ENCODE results near the gene SHISA9.

Gene SHISA9

DNA sequence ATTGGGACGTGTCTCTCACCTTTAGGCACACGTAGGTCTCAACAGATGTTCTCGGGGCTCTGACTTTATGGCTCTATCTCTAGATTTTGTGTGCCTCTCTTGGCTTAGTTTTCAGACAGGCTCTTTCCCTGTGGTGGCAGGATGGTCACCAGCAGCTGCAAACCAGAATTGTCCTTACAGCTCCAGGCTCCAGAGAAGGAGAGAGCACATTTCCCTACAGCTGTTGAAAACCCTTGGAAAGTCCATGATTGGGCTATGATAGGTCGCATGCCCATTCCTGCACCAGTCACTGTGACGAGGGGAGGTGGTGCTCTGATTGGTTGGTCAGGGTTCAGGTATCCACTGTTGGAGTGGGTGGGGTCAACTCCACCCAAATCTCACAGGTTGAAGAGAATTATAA lies 41.5 kb downstream of the SHISA9 start:
- in situ Hi-C loops (cut with MboI; ENCODE audit: low sequenced_read_pairs) = no loop called here

DNA sequence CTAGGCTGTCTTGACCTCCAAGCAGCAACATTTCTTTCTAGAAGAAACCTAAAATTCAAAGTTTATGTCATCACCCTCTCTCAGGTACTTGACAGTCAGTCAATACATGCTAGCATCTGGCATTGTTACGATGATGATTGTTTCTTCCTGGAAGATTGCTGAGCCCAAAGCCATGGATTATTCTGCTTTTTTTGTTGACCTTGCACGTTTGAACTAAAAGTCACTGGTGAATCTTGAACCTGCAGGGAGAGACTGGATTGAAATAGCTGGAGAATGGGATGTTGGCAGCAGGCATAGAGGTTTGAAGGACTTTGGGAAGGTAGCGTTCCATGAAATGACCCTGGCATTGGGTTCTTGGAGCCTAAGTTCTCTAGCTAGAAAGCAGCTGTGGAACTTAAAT lies 42.9 kb downstream of the SHISA9 start:
- in situ Hi-C loops (cut with MboI; ENCODE audit: low sequenced_read_pairs) = no loop called here

DNA sequence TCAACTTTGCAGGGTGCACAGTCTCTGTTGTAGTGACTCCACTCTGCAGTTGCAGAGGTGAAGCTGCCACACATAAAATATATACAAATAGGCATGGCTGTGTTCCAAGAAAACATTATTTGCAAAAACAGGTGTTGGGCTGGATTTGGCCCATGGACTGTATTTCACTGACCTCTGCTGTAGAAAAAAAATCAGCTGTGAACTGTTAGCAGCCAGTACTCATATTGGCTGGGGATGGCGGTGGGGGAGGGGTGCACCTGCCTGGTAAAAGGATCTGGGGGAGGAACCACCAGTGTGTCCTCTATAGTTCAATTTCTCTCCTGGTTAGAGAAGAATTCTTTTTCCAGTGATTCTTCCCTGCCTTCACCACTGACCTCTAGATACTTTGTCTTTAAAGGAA lies 50.0 kb downstream of the SHISA9 start:
- in situ Hi-C loops (cut with MboI; ENCODE audit: low sequenced_read_pairs) = no loop called here

DNA sequence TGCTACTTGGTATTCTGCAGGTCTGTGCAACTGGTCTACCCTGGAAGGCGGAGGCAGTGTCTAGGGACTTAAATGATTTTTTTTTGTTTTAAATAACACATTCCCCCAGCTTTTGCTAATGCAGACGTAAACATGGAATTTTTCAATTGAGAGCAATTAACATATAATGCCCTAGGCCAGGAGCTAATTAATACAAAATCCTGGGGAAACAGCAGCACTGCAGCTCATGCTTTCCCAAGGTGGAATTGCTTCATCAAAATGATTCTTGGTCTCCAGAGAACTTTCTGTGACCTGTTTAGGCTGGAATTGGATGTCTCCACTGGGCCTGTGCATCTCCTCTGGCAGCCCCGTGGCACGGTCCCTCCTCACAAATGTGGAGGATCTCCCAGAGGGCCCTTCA lies 50.6 kb downstream of the SHISA9 start:
- in situ Hi-C loops (cut with MboI; ENCODE audit: low sequenced_read_pairs) = no loop called here

DNA sequence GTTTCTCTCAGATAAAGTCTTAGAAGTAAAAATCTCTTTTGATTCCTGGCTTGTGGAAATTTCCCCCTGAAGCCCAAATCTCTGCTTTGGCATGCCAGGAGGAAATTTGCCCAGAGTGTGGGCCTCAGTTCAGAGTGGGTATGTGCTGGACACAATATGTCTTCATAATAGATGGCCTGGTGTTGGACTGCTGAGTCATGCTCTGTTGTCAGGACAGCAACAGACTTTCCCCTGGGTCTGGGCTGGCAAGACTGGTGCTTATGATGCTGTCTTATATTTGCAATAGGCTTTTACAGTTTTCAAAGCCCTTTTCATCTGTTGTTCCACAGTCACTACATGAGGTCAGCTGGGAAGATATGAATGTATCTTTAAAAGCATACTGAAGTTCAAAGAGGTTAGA lies 57.0 kb downstream of the SHISA9 start:
- in situ Hi-C loops (cut with MboI; ENCODE audit: low sequenced_read_pairs) = no loop called here

DNA sequence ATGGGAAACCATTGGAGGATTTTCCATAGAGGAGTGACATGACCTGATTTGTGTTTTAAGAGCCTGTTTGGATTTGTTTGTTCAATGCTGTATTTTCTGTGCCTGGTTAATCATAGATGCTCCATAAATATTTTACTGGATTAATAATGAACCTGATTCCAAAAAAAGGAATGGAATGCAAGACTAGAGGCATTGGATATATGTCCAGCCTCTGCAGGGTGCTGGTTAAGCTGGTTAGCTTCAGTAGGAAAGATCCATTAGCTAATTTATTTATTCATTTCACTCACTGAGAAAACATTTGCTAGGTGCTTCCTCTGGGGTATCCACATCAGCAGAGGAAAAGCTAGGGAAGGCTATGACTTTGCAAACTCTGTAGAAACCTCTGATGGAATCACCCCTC lies 57.7 kb downstream of the SHISA9 start:
- in situ Hi-C loops (cut with MboI; ENCODE audit: low sequenced_read_pairs) = no loop called here

DNA sequence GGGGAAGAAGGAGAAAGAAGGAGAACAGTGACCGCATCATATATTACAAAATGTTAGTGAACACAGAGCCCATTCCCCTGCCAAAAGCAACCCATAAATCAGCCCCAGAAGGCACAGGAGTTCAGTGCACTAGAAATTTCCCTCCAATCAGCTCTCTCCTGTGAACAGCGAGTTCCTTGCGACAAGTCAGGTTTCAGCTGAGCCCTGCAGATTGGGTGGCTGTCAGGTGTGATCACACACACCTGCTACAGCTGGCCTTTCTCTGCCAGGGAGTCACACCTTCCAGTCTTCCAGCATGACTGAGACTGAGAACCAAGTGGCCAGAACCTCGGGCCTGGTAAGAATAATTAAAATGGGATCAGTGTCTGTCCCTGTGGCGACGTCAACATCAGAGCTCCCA lies 60.2 kb downstream of the SHISA9 start:
- in situ Hi-C loops (cut with MboI; ENCODE audit: low sequenced_read_pairs) = no loop called here

DNA sequence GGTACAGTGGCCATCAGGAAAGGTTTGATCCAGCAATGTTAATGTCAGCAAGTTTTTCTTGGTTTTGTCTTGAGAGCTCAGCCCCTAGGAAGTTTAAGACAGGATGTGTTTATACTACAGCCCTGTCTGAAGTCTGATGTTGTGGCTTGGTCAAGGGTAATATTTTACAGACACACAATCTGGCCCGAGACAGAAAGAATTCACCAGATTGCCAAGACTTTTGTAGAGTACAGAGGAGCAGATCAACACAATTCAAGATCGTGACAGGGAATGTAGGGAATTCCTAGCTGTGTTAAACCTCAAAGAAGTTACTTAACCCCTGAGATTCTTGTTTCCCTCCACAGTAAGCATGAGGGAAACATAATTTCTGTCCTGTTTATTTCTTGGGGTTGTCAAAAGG lies 63.1 kb downstream of the SHISA9 start:
- in situ Hi-C loops (cut with MboI; ENCODE audit: low sequenced_read_pairs) = no loop called here

DNA sequence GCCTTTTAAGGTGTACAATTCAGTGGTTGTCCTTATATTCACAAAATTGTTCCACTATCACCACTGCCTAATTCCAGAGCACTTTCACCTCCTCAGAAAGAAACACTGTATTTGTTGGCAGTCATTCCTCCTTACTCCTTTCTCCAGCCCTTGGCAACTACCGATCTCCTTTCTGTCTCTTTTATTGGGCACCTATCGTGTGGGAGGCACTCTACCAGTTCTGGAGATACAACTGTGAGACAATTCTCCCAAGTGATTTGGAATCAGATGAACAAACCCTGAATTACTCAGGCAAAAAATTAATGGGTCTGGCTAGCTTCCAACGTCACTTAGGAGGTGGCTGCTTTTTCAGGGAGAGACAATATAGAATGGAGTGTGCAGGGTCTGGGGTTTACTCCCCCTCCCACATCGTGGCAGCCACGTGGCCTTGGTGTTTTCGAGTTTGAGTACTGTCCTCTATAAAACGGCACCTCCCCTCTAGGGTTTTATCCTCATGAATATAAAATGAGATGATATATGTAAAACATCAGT lies 63.9 kb downstream of the SHISA9 start:
- in situ Hi-C loops (cut with MboI; ENCODE audit: low sequenced_read_pairs) = no loop called here

DNA sequence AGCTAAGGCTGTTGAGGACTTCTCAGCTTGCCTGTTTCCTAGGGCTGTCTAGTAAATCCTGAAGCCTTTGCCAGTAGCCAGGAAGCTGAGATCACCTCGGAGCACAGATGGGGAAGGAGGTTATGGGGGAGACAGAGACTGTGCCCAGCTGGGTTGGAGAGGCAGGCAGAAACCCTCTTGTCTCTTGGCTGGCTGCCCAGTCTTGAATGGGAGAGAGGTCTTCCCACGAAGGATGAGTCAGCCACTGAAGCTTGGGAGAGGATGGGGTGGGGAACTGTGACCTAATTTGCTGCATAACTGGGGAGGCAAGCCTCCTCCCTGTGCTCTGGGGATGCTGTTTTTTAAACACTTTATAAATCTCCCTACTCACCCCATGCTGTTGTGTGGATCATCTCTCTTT lies 69.8 kb downstream of the SHISA9 start:
- in situ Hi-C loops (cut with MboI; ENCODE audit: low sequenced_read_pairs) = no loop called here

DNA sequence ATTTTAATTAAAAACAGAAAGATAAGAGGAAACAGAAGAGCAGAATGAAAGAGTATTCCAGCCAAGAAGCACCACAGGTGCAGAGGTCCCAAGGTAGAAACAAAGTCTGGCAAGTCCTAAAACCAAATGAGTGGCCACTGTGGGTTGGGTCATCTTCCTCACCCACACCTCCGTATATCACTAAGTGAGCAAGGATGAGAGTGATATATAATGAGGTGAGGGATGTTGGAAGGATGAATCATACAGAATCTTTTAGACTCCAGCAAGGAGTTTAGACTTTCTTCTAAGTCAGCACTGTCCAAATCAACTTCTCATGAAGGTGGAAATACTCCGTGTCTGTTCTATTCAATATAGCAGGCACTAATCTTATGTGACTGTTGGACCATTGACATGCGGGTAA lies 70.8 kb downstream of the SHISA9 start:
- in situ Hi-C loops (cut with MboI; ENCODE audit: low sequenced_read_pairs) = no loop called here

DNA sequence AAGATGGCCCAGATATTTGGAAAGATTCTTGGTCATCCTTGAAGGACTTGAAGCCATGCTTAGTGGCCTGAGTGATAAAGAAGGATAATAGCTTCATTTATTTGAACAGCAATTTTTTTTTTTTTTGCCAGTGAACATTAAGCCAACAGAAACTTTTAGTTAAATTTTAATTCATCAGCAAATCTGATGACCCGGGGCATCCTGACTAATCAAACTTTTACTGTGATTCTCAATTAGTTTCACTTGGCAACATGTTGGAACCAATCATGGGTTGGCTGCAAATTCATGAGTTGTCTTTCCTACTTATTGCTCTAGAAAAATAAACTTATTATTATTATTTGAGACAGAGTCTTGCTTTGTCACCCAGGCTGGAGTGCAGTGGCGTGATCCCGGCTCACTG lies 74.4 kb downstream of the SHISA9 start:
- in situ Hi-C loops (cut with MboI; ENCODE audit: low sequenced_read_pairs) = no loop called here

DNA sequence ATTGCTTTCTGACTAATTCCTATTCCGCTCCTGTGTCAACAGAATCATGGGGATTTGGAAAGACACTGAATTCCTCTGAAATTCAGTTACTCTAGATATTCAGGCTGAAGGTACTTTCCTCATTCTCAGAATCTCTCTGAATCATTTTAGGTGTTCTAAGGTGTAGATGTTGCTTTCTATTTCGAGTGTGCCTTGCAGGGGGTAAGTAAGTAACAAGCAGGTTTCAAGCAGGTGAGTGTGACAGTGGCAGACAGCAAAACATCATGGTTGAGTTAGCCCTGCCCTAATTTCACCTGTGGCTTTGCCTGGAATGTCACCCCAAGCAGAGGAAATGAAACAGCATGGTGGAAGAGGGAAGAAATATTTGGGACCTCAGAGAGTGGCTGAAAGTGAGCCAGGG lies 75.1 kb downstream of the SHISA9 start:
- in situ Hi-C loops (cut with MboI; ENCODE audit: low sequenced_read_pairs) = no loop called here

DNA sequence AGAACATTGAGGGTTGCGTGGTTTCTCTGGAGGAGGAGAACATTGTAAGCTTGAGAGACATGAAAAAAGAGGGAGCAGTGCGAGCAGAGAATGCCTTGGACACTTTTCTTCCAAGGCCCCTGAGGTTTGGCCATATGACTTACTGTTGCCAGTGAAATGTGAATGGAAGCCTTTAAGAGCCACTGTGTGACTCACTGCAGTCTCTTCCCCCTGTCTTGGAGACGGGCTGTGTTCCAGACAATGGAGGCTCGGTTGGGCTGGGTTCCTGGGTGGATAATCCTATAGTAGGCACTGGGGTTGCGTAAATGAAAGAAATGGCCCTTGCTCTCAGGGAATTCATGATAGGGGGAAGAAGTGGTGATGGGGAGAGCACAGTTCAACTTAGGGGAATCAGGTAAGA lies 75.5 kb downstream of the SHISA9 start:
- in situ Hi-C loops (cut with MboI; ENCODE audit: low sequenced_read_pairs) = no loop called here

DNA sequence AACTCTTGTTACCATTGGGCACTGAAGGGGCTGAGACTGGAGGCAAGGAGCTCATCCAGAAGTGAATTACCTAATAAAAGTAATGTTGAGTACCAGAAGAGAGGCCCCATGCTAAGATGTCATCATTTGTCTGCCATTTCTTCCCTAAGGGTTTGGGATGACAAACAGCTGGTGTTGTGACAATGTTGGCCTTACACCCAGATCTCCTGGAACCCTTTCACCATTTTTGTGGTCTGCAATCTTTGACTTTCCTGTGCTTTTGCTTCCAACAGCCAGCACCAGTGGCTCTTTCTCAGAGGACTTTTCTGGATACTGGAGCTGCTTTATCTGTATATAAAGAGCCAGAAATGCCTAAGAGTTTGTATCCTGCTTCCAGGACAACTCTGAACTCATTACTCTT lies 84.1 kb downstream of the SHISA9 start:
- in situ Hi-C loops (cut with MboI; ENCODE audit: low sequenced_read_pairs) = no loop called here

DNA sequence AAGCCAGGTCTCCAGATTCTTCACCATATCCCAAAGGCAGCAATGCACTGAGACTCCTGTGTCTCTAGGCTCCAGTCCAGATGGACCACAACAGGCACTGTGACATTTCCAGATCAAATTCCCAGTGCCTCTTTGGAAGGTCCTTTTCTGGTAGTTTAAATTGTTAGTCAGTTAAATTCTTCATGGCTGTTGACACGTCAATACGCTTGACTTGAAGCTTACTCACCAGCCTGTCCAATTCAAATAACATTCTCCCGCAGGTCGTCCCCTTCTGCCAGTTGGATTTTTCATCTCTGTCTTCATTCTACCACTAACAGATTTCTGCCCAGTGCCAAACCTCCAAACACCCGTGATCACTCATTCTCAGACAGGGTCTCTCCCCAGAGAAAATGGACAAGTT lies 86.7 kb downstream of the SHISA9 start:
- in situ Hi-C loops (cut with MboI; ENCODE audit: low sequenced_read_pairs) = no loop called here

DNA sequence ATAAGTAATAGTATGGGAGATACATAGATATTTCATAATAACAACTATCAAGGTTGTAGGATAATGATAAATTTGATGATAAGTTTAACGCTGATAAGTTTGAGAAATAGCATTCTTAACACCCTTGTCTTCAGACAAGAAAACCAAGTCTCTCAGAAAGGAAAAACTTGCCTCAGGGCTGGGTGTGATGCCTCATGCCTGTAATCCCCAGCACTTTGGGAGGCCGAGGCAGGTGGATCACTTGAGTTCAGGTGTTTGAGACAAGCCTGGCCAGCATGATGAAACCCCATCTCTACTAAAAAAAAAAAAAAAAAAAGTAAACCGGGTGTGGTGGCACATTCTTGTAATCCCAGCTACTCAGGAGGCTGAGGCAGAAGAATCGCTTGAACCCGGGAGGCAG lies 90.7 kb downstream of the SHISA9 start:
- in situ Hi-C loops (cut with MboI; ENCODE audit: low sequenced_read_pairs) = no loop called here

DNA sequence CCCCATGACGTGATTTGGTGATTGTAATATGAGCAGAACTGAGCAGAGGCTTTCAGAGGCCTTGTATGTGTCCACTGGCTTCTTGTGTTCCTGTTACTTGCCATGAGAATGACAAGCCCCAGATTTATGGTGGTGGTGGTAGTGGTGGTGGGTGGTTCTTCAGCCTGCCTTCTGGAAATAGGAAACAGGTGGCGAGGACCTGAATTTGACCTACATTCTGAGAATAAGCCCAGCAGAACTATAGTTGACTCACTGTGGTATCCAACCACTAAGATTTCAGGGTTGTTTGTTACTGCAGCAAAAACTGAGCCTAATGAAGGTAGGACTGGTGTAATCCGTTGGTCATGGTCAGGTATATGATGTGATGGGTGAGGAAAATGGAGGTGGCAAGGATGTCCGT lies 93.0 kb downstream of the SHISA9 start:
- in situ Hi-C loops (cut with MboI; ENCODE audit: low sequenced_read_pairs) = no loop called here

DNA sequence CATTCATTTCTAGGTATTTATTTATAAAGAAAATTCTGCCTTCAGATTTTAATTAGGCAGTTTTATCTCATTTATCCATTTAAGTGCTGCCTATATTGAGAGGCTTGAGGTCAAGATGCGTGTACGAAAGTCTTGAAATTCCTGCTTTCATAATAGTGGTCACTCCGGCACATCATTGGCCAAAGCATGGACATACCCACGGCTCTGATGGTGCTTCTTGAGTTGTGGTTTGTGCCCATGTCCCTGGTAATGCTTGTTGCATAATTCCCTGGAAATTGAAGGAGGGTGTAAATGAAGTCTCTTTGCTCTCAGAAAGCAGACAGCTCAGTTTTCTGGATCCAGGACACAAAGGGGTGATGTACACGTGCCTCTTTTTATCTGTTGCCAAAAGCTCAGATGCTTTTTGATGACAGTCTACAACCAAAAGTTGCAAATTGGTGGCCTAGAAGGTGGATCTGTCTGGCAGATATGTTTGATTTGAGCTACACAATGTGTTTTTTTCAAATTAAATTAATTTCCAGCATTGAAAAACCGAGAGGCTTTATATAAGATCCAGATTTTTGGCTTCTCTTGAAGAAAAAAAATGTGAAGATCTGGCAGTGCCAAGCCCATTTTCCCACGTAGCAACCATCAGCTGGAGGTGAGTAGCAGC lies 94.4 kb downstream of the SHISA9 start:
- in situ Hi-C loops (cut with MboI; ENCODE audit: low sequenced_read_pairs) = no loop called here

DNA sequence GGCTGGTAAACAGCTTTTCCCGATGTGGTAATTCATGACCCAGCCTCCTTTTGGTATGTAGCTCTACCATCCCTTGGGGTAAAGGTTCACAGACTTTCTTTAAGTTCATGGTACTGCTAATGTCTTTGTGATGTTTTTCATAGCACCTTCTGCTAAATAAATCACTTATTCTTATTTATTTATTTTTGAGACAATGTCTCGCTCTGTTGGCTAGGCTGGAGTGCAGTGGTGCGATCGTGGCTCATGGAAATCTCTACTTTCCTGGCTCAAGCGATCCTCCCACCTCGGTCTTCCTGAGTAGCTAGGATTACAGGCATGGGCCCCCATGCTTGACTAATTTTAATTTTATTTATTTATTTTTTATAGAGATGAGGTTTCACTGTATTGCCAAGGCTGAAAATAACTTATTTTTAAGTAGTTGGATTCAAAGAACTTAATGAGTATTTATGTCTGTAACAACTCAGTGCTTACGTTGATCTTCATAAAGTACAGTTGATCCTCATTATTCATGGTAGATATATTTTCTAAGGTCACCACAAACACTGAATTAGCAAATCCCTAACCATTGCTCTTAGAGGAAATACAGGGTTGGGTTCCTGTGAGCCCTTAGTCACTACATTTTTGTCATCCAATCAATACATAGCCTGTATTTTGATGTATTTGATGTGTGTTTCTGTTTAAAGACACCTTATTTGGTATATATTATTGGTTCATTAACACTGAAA lies 97.1 kb downstream of the SHISA9 start:
- in situ Hi-C loops (cut with MboI; ENCODE audit: low sequenced_read_pairs) = no loop called here

DNA sequence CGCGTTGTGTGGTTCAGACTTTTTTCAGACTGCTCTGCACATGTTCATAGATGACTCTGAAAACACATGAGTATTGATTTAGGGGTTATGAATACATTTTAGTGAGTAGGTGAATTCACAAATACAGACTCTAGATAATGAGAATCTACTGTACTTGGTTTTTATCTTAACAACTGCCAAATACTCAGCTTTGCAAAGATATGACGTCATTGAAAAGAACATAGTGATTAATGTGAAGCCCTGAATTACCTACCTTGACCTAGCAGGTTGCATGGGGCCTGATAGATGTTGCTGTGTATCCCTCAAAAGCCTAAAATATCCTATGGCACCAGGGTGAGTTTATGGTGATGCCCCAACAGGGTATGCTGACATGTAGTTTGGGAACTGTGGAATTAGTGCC lies 98.0 kb downstream of the SHISA9 start:
- in situ Hi-C loops (cut with MboI; ENCODE audit: low sequenced_read_pairs) = no loop called here

DNA sequence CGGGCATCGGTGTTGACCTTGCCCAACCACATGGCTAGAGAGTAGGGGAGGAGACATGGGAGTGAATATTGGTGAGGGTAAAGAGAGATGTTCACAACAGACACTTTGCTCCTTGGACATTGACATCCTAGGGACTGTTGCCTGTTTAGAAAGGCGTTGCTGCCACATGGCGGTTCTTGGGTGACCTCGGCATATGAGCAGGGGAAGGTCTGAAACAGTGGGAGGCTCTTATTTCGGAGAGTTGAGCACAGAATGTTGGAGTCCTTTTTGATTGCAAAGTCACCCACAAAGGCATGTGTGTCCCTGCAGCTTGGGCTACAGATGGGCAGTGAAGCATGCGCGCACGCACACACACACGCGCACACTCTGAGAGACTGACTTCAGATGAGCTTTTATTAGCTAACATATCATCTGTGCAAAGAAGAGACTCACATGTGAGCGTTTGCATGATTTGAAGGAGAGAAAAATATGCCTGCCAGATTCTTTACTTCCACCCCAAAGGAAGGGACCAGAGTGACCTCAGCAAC lies 104.4 kb downstream of the SHISA9 start:
- in situ Hi-C loops (cut with MboI; ENCODE audit: low sequenced_read_pairs) = no loop called here
